Measurements from ENCODE around the gene FOXRED2.
A peak's percentile ranks its signal among the peaks of the same experiment; 100 is the strongest.

FOXRED2 gene

GRCh38 chr22:36512991-36513390 lies 6.2 kb upstream of the FOXRED2 start:
- no peak for DNase-seq

- DNase-seq = no peak
Observed at GRCh38 chr22:36512333-36512732, 5.5 kb upstream of the FOXRED2 start.

GRCh38 chr22:36510966-36511881 lies 4.4 kb upstream of the FOXRED2 start:
- peak; percentile 24 for DNase-seq

GRCh38 chr22:36510384-36510783 lies 3.5 kb upstream of the FOXRED2 start:
- DNase-seq = no peak

GRCh38 chr22:36507518-36508010 lies 724 bp upstream of the FOXRED2 start:
- no peak for DNase-seq

- no peak for DNase-seq
Observed at GRCh38 chr22:36505998-36506635, 723 bp downstream of the FOXRED2 start.

GRCh38 chr22:36497910-36498665 lies 8.8 kb downstream of the FOXRED2 start:
- DNase-seq = no peak

GRCh38 chr22:36493690-36494110 lies 13.1 kb downstream of the FOXRED2 start:
- no peak for DNase-seq

- no peak for DNase-seq
Observed at GRCh38 chr22:36492109-36492508, 14.7 kb downstream of the FOXRED2 start.

GRCh38 chr22:36491155-36491554 lies 15.7 kb downstream of the FOXRED2 start:
- no peak for DNase-seq

- DNase-seq = no peak
Observed at GRCh38 chr22:36486619-36487384, 20.0 kb downstream of the FOXRED2 start.

GRCh38 chr22:36481393-36482168 lies 25.3 kb downstream of the FOXRED2 start, which contains the start of gene TXN2:
TSS of gene TXN2 (minus strand) at chr22:36481640. CDS start at chr22:36480837, 803 bp downstream.
- peak; percentile 88 for DNase-seq

- DNase-seq = no peak
Observed at GRCh38 chr22:36480941-36481392, 25.9 kb downstream of the FOXRED2 start.

GRCh38 chr22:36478966-36479365 lies 27.9 kb downstream of the FOXRED2 start:
- DNase-seq = no peak

GRCh38 chr22:36475341-36475740 lies 31.5 kb downstream of the FOXRED2 start:
- DNase-seq = no peak

GRCh38 chr22:36472689-36473088 lies 34.2 kb downstream of the FOXRED2 start:
- DNase-seq = no peak

- DNase-seq = no peak
Observed at GRCh38 chr22:36471341-36471821, 35.5 kb downstream of the FOXRED2 start.

- DNase-seq = no peak
Observed at GRCh38 chr22:36470994-36471331, 35.9 kb downstream of the FOXRED2 start.

- peak; percentile 59 for DNase-seq
Observed at GRCh38 chr22:36470162-36470993, 36.5 kb downstream of the FOXRED2 start.

GRCh38 chr22:36469094-36469710 lies 37.6 kb downstream of the FOXRED2 start:
- no peak for DNase-seq
